Smooth muscle cell (in vitro differentiated cells): ENCODE results near the gene BRSK2. TPM values are rescaled to one million over a fixed set of nuclear protein-coding genes. Genes with fewer than 3 reads are reported as not detected.

ENCODE experiments used
- DNase-seq: peaks from one replicate; lab custom pipeline; 2025; ENCODE audit not compliant: unreplicated experiment; lab: John Stamatoyannopoulos, UW
- H2AFZ ChIP-seq: fragments of 200-600 bp; sonication (generic); 2 replicates; pipeline ENCODE4 v1.6.0; 2016; ENCODE audit warnings: antibody characterized with exemption, low read depth, mild to moderate bottlenecking
- H3F3A ChIP-seq: fragments of 200-600 bp; sonication (generic); 2 replicates; pipeline ENCODE4 v1.6.0; 2017; ENCODE audit warnings: antibody characterized with exemption, low read depth
- H3K27ac ChIP-seq: fragments of 200-600 bp; sonication (generic); 2 replicates; pipeline ENCODE4 v1.5.1; 2016; ENCODE audit warnings: low read depth, mild to moderate bottlenecking
- H3K27me3 ChIP-seq: fragments of 200-600 bp; sonication (generic); 2 replicates; pipeline ENCODE4 v1.6.1; 2016; ENCODE audit warnings: low read depth, mild to moderate bottlenecking
- H3K36me3 ChIP-seq: fragments of 200-600 bp; sonication (generic); 2 replicates; pipeline ENCODE4 v1.5.1; 2016; ENCODE audit warnings: low read depth
- H3K4me1 ChIP-seq: fragments of 200-600 bp; sonication (generic); 2 replicates; pipeline ENCODE4 v1.5.1; 2016; ENCODE audit warnings: low read depth
- H3K4me2 ChIP-seq: fragments of 200-600 bp; sonication (generic); 2 replicates; pipeline ENCODE4 v1.6.0; 2016; ENCODE audit warnings: mild to moderate bottlenecking
- H3K4me3 ChIP-seq: fragments of 200-600 bp; sonication (generic); 2 replicates; pipeline ENCODE4 v1.5.1; 2016; ENCODE audit warnings: mild to moderate bottlenecking
- H3K79me2 ChIP-seq: fragments of 200-600 bp; sonication (generic); 2 replicates; pipeline ENCODE4 v1.6.0; 2016; ENCODE audit warnings: low read depth, mild to moderate bottlenecking
- H3K9ac ChIP-seq: fragments of 200-600 bp; sonication (generic); 2 replicates; pipeline ENCODE4 v1.6.0; 2016; ENCODE audit warnings: low read depth
- H3K9me3 ChIP-seq: fragments of 200-600 bp; sonication (generic); replicated peaks from 2 replicates; pipeline ENCODE4 v1.5.1; 2016; ENCODE audit warnings: low read depth
- H4K20me1 ChIP-seq: fragments of 200-600 bp; sonication (generic); 2 replicates; pipeline ENCODE4 v1.6.0; 2016; ENCODE audit warnings: low read depth
- CTCF ChIP-seq: fragments of 200-600 bp; sonication (generic); IDR thresholded peaks from 2 replicates; pipeline ENCODE4 v1.5.1; 2017; ENCODE audit warnings: borderline replicate concordance, mild to moderate bottlenecking, antibody characterized with exemption; ENCODE audit not compliant: insufficient read depth, poor library complexity, severe bottlenecking
- WGBS: methylation state at CpG from one replicate; pipeline ENCODE4 v1.1.7; 2016; ENCODE audit warnings: low lambda C conversion rate; 5-methylcytosine and 5-hydroxymethylcytosine counted together
- polyA plus RNA-seq: library from polyadenylated mRNA; unstranded; fragments of >200 nt; fragmentation: Nextera tagmentation; extraction: Ambion mirVana; gene quantifications from 2 replicates; pipeline ENCODE4 v1.2.1, GENCODE V29; 2016
- total RNA-seq: library from RNA; depleted of rRNA; stranded (reverse); fragments of >200 nt; gene quantifications from 2 replicates; pipeline ENCODE4 v1.2.3, GENCODE V29; 2014

The BRSK2 gene
- total and polyA plus RNA-seq, 2 experiments from 2014 or later = 1.5 to 5.2 TPM

GRCh38 chr11:1475841-1476240 is 86.1 kb downstream of the BRSK2 start:
- Histone ChIP-seq H4K20me1 (peaks cover 20% of the 10 kb centered on the region), H3K4me3 (no peak overlapping the region), H3K27me3 (no peaks in the 10 kb centered on the region), H3K4me1 (no peaks in the 10 kb centered on the region), H3K9ac (no peak overlapping the region), H2AFZ (no peak overlapping the region), H3K9me3 (no peaks in the 10 kb centered on the region), H3K36me3 (no peaks in the 10 kb centered on the region), H3F3A (no peaks in the 10 kb centered on the region), H3K27ac (no peak overlapping the region), H3K79me2 (no peaks in the 10 kb centered on the region), H3K4me2 (no peak overlapping the region)
- no peak for DNase-seq
- 96% methylated on average over 12 of the region's 12 CpGs for WGBS
- no peak for TF ChIP-seq CTCF

GRCh38 chr11:1476940-1477736 is 87.4 kb downstream of the BRSK2 start:
- 95% methylated on average over 20 of the region's 20 CpGs for WGBS
- Histone ChIP-seq H3K4me2 (no peak overlapping the region), H2AFZ (no peak overlapping the region)

GRCh38 chr11:1478011-1478410 is 88.3 kb downstream of the BRSK2 start:
- Histone ChIP-seq H3K4me3 (no peak overlapping the region), H2AFZ (no peak overlapping the region), H3K9me3 (no peaks in the 10 kb centered on the region), H3K36me3 (no peaks in the 10 kb centered on the region), H3K4me1 (no peaks in the 10 kb centered on the region), H3K9ac (no peak overlapping the region), H3F3A (no peaks in the 10 kb centered on the region), H3K4me2 (no peak overlapping the region), H3K79me2 (no peaks in the 10 kb centered on the region), H4K20me1 (peaks cover 39% of the 10 kb centered on the region), H3K27ac (no peak overlapping the region), H3K27me3 (no peaks in the 10 kb centered on the region)
- no peak for DNase-seq
- TF ChIP-seq CTCF = no peak
- 97% methylated on average over 13 of the region's 13 CpGs for WGBS

More at GRCh38 chr11:1476940-1477736, 87.4 kb downstream of the BRSK2 start:
- H3F3A ChIP-seq = no peaks in the 10 kb centered on the region
- TF ChIP-seq CTCF = no peak
- peaks cover 30% of the 10 kb centered on the region for H4K20me1 ChIP-seq
- no peaks in the 10 kb centered on the region for H3K36me3 ChIP-seq
- no peaks in the 10 kb centered on the region for H3K9me3 ChIP-seq
- no peak for DNase-seq
- no peaks in the 10 kb centered on the region for H3K27me3 ChIP-seq
- no peaks in the 10 kb centered on the region for H3K4me1 ChIP-seq
- no peak overlapping the region for H3K4me3 ChIP-seq
- no peak overlapping the region for H3K9ac ChIP-seq
- H3K27ac ChIP-seq = no peak overlapping the region
- H3K79me2 ChIP-seq = no peaks in the 10 kb centered on the region

- TF ChIP-seq CTCF = no peak
- Histone ChIP-seq H4K20me1 (peaks cover 44% of the 10 kb centered on the region), H3K9me3 (no peaks in the 10 kb centered on the region), H3K4me1 (no peaks in the 10 kb centered on the region), H3K27ac (no peak overlapping the region), H3K9ac (no peak overlapping the region), H3K4me3 (no peak overlapping the region), H2AFZ (no peak overlapping the region), H3K27me3 (no peaks in the 10 kb centered on the region), H3K79me2 (no peaks in the 10 kb centered on the region), H3K4me2 (no peak overlapping the region), H3K36me3 (no peaks in the 10 kb centered on the region), H3F3A (no peaks in the 10 kb centered on the region)
- 86% methylated on average over 9 of the region's 9 CpGs for WGBS
- no peak for DNase-seq
Observed at GRCh38 chr11:1478544-1478943, 88.8 kb downstream of the BRSK2 start.
